GM19438 (cell line): ENCODE results near the gene MCU.
"Not testable (repeated sequence)": the region's sequence is repeated elsewhere in the genome, so short reads cannot be mapped to it uniquely, and the experiment has no call there.

ENCODE experiments used
- ATAC-seq: cut with Tn5 transposase; IDR thresholded peaks from one replicate; pipeline ENCODE4 v1.9.1; 2021; ENCODE audit warnings: low read depth; ENCODE audit not compliant: unreplicated experiment

Gene MCU

DNA sequence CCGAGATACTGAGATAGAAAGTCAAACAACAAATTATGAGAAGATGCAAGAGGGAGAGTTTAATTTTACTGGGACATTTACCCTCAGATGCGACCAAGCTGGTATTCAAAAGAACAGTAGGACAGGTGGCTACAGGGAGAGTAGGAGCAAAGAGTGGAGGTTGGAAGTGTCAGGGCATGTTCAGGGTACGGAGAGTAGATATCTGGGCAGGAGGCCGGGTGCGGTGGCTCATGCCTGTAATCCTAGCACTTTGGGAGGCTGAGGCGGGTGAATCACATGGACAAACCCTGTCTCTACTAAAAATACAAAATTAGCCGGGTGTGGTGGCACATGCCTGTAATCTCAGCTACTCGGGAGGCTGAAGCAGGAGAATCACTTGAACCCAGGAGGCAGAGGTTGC is 5.5 kb upstream of the MCU start:
- ATAC-seq = not testable (repeated sequence)

DNA sequence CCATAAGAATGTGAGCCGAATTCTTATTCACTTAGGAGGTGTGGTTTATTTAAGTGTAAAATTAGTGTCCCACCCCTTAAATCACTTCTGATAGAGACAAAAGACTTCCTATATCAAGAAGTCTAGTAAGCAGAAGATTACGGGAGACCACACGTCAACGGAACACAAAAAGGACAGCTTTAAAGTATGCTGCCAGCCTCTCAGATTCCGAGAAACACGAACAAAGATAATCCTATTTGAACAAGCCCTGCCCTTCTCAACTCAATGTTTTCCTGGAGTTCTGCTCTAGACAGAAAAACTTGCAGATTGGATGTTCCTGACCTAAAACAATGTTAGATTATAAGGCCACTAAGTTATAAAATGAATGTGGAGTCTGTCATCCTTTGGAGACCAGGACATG is 4.9 kb upstream of the MCU start:
- ATAC-seq = no peak

DNA sequence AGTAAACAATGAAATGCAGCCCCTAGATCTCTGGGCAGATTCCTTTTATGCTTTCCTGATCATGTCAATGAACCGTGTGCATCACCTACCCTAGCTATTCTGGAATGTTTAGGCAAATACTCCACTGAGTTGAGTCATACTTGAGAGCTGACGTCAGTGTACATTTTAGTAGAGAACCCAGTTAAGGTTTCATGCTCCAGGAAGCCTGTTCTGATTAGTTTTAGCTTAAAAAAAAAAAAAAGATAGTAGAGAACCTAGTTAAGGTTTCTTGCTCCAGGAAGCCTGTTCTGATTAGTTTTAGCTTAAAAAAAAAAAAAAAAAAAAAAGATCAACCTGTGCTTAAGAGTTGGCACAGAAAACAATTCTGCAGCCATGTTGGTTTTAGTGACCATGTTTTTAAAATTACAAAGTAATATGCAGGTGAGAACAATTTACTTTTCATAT is 3.7 kb upstream of the MCU start:
- no peak for ATAC-seq

DNA sequence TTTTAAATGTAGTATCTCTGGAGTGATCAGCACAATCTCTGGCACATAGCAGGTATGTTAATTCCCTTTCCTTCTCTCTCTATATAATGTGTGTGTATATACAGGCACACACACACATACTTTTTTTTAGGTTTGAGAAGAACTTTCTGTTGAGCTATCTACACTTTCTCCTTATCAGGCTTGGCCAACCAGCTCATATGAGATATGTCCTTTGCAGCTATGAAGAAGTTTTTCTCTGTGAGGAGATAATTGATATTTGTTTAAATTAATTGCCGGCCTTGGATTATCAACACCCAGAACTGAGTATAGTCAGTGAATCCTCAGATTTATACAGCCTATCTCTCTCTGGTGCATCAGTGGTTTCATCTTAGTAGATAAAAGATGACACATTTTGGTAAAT is 2.3 kb upstream of the MCU start:
- ATAC-seq = no peak

DNA sequence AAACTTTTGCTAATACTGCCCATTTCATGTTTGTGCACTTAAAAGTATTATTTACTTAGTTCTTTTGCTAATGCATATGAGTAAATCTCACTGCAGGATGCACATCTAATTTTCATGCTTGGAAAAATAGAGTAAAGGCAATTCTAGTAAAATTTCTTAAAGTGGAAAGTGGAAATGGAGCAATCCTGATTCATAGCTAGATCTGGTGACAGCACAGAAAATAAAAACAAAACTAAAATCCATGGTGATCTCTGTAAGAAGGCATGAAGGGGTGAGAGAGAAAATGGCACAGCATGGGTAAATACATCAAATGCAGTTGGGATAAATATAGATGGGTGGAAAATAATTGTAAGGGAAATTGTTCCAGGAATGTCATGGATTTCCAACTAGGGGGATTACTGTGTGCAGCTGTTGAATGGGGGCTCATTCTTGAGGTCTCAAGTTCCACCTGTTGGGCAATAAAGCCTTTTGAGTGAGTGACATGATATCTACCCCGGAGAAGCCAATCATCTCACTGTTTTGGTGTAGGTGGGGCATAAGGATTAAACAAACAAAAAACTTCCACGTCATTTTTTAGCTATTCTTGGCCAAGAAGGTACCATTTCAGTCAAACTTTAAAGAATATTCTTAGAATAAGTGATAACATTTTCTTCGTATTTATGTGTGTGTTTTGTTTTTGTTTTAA is 1.7 kb upstream of the MCU start:
- no peak for ATAC-seq

DNA sequence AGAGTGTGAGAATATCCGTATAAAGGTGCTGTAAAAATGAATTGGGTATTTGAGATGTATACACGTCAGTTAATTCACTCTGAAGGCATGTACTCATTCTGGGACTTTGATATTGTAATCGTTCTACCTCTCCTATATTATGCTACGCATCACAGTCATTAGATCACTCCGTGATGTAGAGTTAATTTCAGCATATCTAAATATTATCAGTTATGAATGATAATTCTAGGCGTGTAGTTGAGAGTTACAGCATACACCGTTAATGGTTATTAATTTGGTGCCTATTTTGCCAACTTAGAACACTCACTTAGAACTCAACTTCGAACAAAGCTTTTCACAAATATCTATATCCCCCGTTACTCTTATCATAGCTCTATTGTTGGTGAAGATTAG is 477 bp upstream of the MCU start:
- ATAC-seq = no peak

DNA sequence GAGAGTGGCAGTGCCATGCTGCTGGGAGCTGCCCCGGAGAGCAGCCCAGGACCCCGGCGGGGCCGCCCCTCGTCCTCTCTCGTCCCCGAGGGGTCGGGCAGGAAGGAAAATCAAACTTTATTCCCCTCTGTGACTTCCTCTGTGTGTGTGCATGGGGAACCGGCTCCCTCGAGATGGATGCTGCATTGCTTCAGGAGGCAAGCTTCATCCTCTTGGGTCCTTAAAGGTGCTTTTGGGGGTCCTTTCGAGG is 726 bp downstream of the MCU start:
- no peak for ATAC-seq

DNA sequence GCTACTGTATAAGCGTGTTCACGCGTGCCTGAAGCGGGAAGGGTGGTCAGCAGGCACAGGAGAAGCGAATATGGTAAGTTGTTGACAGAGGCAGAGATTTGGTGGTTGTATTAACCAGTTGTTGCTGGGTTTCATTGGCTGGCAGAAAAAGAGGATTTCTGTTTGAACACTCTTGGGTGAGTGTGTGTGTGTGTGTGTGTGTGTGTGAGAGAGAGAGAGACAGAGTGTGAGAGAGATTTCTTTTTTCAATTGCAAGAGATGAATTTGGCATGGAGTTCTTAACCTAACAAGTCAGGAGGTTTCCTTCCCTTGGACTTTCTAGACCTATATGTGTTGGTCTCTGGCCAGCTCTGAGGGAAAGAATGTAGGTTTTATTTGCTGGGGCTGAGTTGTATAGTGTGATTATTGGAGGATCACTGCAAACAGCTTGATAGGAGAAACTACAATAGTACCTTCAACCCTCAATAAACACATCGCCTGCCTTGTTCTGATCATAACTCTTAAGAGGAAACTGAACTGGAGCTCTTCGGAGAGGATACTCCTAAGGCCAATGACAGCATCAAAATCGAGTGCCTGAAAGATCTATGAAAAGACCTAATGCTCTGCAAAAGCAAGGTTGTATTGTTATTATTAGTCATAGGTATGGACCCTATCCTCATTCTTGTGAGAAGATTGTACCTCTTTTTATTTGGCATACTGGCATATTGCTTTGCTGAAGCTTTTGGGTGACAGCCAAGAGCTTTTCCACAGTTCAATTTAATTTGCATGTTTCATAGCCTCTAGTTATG is 1.2 kb downstream of the MCU start:
- no peak for ATAC-seq

DNA sequence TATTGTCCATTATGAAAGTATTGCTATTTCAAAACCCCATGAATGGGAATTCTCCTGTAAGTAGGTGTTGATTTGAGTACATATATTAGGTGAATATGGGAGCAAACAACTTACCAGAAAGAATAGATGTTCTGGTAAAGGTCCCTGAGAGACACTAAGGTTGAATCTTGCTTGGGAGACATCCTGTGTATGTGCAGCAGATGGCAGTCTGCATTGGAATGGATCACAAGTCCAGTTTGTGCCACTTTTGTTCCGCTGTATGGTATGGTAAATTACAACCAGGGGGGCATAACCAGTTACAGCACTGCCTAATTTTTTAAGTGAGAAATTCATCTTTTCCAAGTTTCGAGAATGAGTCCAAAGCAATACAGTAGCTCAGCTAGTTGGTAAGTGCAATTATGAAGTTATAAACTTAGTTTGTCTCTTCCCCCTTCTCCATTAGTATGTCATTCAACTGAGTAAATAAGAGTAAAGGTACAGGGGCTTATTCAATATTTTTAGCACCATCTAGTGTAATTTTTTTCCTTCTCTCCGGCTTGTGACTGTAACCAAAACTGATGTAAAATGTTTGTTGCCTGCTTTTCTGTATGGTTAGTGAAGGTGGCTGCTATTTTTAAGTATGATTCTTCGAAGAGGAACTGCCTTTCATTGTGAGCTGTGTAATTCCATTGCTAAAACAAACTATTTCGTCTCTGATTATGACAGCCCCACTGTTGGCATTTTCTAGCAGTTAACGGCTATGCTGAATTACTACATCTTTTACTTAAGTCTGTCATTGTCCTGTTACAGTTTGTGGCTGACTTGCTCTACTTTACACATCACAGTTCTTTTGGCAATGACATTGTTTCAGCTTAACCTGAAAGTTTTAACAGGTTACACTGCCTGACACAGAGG is 2.8 kb downstream of the MCU start:
- ATAC-seq = no peak

DNA sequence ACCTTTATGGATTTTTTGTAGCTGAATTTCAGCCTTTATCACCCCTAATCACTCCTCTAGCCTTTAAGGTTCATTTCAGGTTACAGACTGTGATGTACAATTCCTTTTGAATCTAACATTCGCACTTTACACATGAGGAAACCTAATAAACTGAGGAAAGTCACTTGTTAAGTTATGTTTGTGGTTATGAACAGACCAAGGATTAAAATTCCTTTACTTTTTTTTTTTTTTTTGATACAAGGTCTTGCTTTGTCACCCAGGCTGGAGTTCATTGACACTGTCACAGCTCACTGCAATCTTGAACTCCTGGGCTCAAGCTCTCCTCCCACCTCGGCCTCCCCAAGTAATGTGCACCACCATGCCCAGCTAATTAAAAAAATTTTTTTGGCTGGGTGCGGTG is 3.6 kb downstream of the MCU start:
- no peak for ATAC-seq

DNA sequence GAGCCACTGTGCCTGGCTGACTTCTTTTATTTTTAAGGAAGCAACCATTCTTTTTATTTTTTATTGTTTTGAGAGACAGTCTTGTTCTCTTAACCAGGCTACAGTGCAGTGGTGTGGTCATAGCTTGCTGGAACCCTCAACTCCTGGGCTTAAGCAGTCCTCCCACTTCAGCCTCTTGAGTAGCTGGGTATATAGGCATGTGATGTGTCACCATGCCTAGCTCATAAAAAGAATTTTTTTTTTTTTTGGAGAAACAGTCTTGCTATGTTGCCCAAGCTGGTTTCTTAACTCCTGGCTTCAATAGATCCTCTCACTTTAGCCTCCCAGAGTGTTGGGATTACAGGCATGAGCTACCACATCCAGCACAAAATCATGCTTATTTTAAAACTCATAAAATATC is 5.8 kb downstream of the MCU start:
- ATAC-seq = no peak

DNA sequence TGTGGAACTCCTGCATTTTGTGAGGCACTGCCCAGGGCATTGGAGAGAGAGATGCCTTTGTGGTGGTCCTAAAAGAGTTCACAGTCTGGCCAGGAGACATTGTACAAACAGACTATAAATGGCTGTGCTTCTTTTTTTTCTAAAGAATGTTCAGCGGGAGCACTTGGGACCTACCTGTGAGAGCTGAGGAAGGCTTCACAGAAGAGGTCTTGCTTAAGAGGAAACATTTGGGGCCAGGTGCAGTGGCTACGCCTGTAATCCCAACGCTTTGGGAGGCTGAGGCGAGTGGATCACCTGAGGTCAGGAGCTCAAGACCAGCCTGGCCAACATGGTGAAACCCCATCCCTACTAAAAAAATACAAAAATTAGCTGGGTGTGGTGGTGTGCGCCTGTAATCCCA is 10.5 kb downstream of the MCU start:
- not testable (repeated sequence) for ATAC-seq

DNA sequence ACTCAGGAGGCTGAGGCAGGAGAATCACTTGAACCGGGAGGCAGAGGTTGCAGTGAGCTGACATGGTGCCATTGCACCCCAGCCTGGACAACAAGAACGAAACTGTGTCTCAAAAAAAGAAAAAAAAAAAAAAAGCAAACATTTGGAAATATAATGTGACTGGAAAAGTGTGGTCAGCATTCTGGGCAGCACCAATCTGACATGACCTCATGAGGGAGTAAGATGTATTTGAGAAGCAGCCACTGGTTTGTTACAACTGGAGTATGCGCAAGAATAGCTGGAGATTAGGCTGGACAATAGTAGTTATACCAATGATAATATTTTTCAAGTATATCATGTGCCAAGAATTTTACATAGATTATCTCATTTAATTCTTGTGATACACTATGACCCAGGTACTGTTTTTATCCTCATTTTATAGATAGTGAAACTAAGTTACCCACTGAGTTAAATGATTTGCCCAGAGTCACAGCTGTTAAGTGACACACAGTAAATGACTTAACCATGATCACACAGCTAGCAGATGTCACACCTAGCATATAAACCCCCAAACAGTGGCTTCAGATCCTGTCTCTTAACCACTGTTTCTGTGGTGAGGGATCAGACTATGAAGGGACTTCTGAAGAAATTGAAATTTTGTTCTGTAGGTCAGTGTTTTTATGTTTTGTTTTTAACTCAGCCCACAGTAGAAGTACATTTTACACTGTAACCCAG is 11.1 kb downstream of the MCU start:
- ATAC-seq = no peak

DNA sequence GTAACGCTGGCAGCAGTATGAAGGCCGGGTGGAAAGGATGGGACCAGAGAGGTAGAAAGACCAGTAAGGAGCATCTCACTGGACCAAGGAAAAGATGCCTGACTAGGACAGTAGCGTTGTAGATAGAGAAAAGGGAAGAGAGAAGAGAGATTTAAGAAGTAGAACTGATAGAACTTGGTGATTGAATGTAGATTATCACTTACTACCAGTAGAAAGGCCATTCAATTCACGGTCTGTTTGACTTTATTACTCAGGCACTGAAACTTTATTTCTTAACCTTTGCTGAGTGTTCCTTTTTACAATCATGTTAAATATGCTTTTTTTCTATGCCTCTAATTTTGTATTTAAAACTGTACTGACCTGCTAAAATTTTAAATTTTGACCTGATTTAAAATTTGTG is 12.2 kb downstream of the MCU start:
- no peak for ATAC-seq

DNA sequence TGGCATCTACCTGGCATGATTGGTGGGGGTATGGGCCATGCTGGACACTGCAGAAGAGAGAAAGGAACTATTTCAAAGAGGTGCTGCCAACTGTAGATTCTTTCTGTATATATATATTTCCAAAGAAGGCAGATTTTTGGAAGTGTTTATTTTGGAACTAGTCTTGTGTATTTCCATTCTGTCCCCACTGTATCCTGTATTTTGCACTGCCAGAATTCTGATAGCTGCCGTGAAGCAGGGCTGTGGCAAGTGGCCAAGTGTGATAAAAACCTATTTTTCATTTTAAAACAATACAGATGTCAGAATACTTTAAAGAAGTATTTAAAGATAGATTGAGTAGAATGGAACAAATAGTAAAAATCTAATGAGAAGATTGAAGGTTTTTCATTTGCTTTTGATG is 17.1 kb downstream of the MCU start:
- no peak for ATAC-seq

DNA sequence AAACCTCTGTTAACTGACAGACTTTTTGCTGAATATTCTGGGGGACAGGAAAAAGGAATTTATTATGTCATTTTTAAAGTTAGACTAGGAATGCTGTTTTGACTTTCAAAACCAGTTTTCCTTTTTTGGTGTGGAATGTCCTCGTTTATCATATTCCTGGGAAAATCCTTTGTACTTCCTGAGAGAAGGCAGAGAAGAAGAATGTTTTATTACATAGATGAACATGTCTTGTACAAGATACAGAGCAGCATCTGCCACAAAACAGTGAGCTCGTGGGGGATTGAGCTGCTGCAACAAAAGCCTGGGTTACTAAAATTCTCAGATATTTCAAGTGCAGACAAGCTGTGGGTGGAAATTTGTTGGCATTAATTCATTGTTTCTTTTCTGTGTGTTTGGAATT is 20.2 kb downstream of the MCU start:
- no peak for ATAC-seq

DNA sequence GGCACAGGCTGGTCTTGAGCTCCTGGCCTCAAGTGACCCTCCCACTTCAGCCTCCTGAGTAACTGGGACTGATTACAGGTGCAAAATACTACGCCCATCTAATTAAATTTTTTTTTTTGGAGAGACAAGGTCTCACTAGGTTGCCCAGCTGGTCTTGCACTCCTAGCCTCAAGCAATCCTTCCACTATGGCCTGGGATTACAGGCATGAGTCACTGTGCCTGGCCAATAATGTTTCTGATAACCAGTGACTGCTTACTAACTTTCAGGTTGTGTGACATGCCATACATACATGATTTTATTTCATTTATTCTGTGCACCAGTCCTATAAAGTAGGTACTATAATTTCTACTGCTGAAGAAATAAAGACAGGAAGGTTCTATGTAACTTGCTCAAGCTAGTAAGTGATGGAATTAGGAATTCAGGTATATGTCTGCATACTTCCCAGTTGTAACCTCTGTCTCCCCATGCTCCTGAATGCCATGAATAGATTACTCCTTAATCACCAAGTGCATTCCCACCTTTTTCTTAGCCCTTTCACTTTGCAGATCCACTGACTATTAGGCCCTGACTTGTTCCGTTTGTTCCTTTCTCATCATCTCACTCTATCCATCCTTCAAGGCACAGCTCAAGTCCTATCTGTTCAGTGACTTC is 28.1 kb downstream of the MCU start:
- no peak for ATAC-seq

DNA sequence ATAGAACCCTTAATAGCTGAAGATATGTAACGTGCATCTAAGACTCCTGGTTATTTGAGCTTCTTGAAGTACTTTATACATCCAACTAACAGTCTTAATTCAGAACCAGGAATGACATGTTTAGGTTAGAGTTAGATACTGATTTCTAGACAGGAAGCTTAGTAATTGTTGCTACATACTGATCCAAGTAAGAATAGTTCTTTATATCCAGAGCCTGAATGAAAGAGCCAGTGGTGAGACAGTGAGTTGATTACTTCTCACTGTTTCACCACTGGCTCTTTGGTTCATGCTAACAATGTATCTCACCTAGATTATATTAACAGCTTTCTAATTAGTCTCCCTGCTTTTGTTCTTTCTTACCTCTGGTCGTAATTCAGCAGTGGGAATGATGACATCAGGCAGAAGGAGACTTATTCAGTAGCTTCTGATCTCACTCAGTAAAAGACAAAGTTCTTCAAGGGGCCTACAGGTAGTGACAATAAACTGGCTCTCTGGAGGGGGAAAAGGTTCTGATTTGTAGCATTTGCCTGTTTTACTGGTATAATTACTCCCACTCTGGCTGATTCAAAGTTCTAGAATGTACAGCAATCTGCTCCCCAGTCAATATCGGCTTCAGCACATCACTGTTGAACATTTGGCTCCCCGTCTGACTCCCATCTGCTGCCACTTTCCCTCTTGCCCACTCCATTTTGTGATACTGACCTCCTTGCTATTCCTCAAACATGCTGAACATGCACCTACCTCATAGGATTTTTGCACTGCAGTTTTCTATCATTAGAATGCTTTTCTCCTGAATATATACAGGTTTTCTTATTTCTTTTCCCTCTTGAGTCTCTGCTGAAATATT is 29.1 kb downstream of the MCU start:
- no peak for ATAC-seq

DNA sequence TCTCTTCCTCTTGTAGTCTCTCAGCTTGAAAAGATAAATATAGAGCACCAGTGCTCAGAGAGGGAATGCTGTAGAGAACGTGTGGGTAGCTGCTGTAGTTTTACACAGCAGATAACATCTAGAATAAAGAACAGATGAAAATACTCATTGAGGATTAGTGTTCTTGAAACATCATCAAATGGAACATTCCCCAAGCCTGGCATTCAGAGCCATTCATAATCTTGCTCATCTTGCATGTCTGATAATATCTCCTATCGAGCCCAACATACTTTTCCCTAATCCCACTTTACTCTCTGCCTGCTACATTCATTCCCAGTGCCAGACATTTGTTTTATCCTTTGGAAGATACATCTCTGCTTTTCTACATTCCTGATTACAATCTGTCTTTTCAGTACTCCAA is 35.2 kb downstream of the MCU start:
- ATAC-seq = no peak

DNA sequence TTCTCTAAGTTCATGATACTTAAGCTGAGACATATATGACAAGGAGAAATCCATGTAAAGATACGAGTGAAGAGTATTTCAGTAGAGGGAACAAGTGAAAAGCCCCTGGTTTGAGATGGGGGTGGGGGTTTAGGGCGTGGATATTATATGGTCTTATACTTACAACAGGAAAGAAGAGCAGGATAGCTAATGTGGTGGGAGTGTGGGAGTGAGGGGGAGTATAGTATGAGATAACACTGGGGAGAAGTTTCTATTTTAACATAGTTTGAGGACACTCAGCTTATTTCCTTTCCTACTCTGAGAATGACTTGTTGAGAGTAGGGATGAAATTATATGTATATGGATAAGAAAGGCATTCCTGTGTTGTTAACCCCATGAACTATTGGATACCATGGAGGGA is 36.5 kb downstream of the MCU start:
- no peak for ATAC-seq
